D341Med (cell line): ENCODE results near the gene URAD.
A peak's percentile ranks its signal among the peaks of the same experiment; 100 is the strongest.

Experiments used
- DNase-seq: peaks from one replicate; pipeline ENCODE4 v3.0.0; 2012; ENCODE audit warnings: low spot score

URAD gene

DNA sequence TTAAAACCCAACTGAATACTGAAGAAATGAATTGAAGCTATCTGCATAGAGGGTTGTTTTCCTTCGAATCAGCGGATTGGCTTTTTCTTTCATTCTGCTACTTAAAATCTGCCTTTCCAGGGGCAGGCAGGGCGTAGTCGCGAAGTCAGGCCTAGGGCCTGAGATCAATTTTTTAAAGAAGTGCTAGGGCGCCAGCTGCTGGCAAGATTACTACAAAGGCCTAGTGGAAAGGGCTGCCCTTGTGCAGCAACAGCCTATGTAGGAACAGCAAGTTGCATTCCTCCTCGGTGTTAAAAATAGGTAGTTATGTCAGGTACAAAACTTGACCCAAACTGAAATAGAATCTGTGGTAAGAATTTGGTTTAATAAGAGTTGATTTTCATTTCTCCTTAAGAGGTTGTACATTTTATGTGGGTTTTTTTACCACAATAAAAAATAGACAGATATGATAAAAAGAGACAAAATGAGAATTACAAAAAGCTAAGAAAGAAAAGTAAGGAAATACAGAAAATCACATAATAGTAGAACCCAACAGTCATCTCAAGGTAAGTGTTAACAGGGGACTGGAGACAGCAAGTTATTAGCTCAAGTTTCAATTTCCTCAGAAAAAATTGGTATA, 9.5 kb upstream of the URAD start:
- peak; percentile 63 for DNase-seq

- DNase-seq = no peak
These were observed 3.4 kb upstream of the URAD start for GRCh38 chr13:27991881-27992280.

GRCh38 chr13:27985600-27985999, 2.9 kb downstream of the URAD start:
- DNase-seq = no peak

- no peak for DNase-seq
These were observed 6.1 kb downstream of the URAD start for GRCh38 chr13:27982361-27982760.

DNA sequence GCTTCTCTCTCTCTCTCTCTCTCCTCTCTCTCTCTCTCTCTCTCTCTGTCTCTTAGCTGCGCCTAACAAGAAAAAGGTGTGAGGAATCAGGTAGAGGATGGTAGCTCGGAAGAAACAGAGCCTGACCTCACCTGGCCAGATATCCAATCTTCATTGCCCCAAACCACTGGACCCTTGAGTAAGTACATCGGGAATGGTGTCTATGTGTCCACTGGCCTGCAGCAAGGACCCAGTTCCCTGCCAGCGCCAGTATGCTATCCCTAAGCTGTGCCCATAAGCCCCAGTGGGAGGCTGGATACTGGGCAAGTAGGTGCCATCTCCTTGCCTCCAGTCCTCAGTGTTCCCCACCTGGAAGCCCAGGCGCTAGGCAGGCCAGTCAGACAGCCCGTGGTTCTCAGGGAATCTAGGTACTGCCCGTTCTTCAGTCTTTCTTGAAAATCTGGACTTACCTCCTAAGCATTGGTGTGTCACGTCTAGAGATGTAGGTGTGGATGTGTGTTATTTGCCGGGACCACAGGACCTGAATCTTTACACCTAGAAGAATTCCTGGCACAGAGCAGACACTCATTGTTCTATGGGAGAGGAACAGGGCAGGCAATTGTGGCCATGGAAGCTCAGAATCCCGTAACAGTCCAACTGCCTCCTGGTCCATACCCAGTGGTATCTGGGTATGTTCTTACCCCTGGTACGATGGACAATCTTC, 7.3 kb downstream of the URAD start:
- DNase-seq = no peak

DNA sequence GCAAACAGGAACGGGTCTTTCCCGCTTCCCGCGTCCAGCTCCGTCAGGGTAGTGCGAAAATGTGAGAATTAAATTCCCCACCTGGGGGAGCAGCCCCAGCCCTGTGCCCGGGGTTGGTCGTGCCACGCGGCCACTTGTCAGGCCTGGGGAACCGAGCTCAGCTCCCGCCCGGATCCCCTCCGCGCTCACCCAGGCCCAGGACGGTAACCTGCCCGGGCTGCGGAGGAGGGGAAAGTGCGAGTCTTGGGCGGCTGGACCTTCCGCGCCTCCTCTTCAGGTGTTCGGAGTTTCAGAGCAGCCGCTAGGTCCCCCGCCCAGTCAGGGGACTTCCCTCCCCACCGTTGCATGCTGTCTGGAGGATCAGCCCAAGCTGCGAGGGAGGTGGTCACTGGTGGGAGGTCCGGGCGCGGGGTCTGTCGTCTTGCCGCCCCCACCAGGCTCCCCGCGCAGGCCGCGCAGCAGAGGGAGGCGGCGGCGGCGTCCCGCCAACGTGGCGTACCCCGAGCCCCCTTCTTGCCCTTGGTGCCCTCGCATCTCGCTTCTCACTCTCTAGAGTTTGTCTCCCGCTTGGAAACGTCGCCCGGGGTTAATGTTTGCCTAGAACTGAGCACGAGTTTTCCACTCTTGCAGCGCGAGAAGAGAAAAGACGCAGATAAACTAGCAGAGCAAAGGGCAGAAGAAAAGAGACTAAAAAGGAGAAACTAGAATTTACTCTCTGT, 8.1 kb downstream of the URAD start:
- no peak for DNase-seq

DNA sequence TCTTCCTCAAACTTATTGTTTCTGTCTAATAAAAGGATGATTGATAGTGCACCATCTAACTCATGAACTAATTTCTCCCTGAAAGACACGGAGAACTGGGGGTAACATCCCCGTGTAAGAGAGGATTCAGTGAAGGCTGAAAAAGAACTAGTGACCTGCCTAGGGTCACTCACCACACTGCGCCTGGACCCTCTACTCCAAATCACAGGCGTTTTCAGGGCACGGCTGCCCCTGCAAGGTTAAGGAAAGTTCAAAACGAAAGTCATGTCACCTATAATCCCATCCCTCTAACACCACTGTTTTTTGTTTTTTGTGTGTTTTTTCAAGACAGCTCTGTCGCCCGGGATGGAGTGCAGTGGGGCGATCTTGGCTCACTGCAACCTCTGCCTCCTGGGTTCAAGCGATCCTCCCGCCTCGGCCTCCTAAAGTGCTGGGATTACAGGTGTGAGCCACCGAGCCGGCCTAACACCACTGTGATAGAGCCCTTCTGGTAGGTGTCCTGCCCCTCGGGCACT, 8.7 kb downstream of the URAD start:
- no peak for DNase-seq

- DNase-seq = no peak
These were observed 9.4 kb downstream of the URAD start for GRCh38 chr13:27979001-27979643.

- DNase-seq = no peak
These were observed 10.1 kb downstream of the URAD start for GRCh38 chr13:27978301-27978968.

- no peak for DNase-seq
These were observed 10.8 kb downstream of the URAD start for GRCh38 chr13:27977476-27978300.

DNA sequence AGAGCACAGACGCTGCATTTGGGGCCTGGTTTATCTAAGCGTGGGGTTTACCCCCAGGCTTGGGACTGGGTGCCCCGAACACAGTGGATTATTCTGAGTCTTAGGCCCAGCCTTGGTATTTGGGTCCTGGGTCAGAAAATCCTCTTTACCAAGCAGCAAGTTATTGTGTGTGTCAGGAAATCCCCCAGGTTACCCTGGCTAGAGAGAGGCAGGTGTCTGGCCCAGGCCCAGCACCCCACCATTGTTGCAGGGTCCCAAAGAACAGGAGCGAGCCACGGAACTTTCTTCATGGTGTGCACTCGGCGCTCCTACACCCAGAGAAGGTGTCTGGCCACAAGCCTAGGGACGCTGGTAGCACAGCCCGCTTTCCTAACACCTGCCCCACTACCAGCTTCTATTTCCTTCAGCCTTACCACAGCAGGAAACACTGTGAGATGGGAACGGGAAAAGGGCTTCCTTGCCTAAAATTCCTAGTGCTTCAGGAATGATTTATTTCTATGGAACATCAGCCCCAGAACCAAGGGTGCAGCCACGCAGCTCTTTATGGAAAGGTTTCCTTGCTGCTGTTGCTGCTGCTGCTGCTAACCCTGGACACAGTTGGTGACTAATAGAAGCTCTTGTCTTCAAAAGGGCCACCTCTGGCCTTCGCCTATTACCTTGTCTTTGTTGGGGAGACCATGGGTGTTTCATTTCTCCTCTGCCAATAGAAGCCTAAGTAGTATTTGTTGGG, 12.0 kb downstream of the URAD start:
- no peak for DNase-seq

- DNase-seq = no peak
These were observed 12.7 kb downstream of the URAD start for GRCh38 chr13:27975564-27976361.

DNA sequence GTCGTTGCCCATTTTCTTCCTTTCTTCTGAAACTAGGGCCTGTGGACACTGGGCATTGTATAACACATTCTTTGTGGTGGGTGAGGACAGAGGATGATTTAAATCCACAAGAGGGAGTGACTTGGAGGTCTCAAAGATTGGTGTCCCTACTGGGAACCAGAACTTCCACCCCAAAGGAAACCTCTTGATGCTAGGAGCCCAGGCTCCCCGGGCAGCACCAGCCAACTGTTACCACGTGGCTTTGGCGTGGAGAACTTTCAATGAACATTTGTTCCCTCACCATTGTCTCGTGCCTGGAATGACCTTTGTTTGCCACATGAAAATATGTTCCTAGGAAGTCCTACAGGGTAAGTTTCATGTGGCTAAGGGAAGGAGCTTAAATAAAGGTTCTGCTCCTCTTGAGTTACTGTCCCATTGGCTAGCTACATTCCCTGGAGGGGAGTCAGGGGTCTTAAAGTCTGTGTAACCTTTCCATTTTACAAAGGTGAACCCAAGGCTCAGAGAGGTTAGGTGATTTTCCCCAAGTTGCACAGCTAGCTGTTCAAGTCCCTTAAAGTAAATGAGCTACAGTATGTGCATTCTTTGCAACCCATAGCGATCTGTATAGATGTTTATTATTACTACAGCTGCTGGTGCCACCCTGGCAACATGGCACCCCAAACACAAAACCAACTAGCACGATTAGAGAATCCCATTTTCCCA, 14.4 kb downstream of the URAD start:
- DNase-seq = no peak

GRCh38 chr13:27973291-27973690, 15.2 kb downstream of the URAD start:
- no peak for DNase-seq

- DNase-seq = no peak
These were observed 16.0 kb downstream of the URAD start for GRCh38 chr13:27972478-27972820.

- DNase-seq = no peak
These were observed 16.6 kb downstream of the URAD start for GRCh38 chr13:27971776-27972477.

- DNase-seq = no peak
These were observed 17.3 kb downstream of the URAD start for GRCh38 chr13:27971236-27971645.
